ENCODE results near the gene GTF2H1.
A peak's percentile ranks its signal among the peaks of the same experiment; 100 is the strongest.
"Not testable (repeated sequence)": the region's sequence is repeated elsewhere in the genome, so short reads cannot be mapped to it uniquely, and the experiment has no call there.

Gene GTF2H1

GRCh38 chr11:18383388-18384156, 61.2 kb downstream of the GTF2H1 start:
- DNase-seq: peak; percentile 30

GRCh38 chr11:18384157-18384641, 61.8 kb downstream of the GTF2H1 start:
- peak; percentile 59 for DNase-seq

- DNase-seq: no peak
Observed at GRCh38 chr11:18390088-18390487, 67.7 kb downstream of the GTF2H1 start.

- no peak for DNase-seq
Observed at GRCh38 chr11:18392434-18393321, 70.3 kb downstream of the GTF2H1 start.

GRCh38 chr11:18393581-18394274, 71.4 kb downstream of the GTF2H1 start:
- DNase-seq: no peak

GRCh38 chr11:18394275-18394927, 72.0 kb downstream of the GTF2H1 start, which contains the start of gene LDHA:
Gene LDHA, plus strand, starts transcription at chr11:18394563. Its CDS starts 2,280 bp downstream, at chr11:18396843.
- DNase-seq: peak; percentile 92

GRCh38 chr11:18394928-18395734, 72.8 kb downstream of the GTF2H1 start:
- DNase-seq: no peak

GRCh38 chr11:18395735-18396504, 73.6 kb downstream of the GTF2H1 start:
- peak; percentile 99 for DNase-seq

GRCh38 chr11:18397921-18398320, 75.6 kb downstream of the GTF2H1 start:
- no peak for DNase-seq

GRCh38 chr11:18401077-18401476, 78.7 kb downstream of the GTF2H1 start:
- not testable (repeated sequence) for DNase-seq

- DNase-seq: no peak
Observed at GRCh38 chr11:18404062-18404461, 81.7 kb downstream of the GTF2H1 start.

- DNase-seq: not testable (repeated sequence)
Observed at GRCh38 chr11:18407400-18407799, 85.0 kb downstream of the GTF2H1 start.

- no peak for DNase-seq
Observed at GRCh38 chr11:18408558-18409291, 86.4 kb downstream of the GTF2H1 start.

GRCh38 chr11:18416459-18416858, 94.1 kb downstream of the GTF2H1 start:
- DNase-seq: no peak
